ENCODE data around the gene LBHD1. TPM values are rescaled to one million over a fixed set of nuclear protein-coding genes. Genes with fewer than 3 reads are reported as not detected.

Gene LBHD1
- total and polyA plus RNA-seq, 2 of the 4 experiments (the other 2 are of a cell fraction), result 1.6 to 4.0 TPM

GRCh38 chr11:62680825-62681240 is 8.8 kb upstream of the LBHD1 start:
- H2BK15ac ChIP-seq (ENCODE audit: low read depth, low read length), result no peak overlapping the region
- no CpG with 5 or more reads among the region's 4 CpGs for WGBS, 2 experiments (ENCODE audit: extremely low coverage in 2 of 2, insufficient read length in 1 of 2)
- peak overlapping the region; percentile 92 for H2AK9ac ChIP-seq (replicated peaks; ENCODE audit: low read depth, low read length, poor library complexity)
- H3K36me3 ChIP-seq (ENCODE audit: control insufficient read depth, insufficient read depth, low read length), result peaks cover 15% of the 10 kb centered on the region
- no peak overlapping the region for H3K23ac ChIP-seq (ENCODE audit: low read depth, low read length)
- H3K79me1 ChIP-seq (ENCODE audit: low read depth in 1 of 2, low read length in 2 of 2), result peaks cover 5 to 23% of the 10 kb centered on the region in 2 experiments; a peak in 3 of 4 replicates
- ATAC-seq (ENCODE audit: low read depth) (peak; percentile 93), DNase-seq (peak; percentile 87)
- no peak overlapping the region for H2AK5ac ChIP-seq (ENCODE audit: low read depth, low read length)
- H3K9ac ChIP-seq (ENCODE audit: low read depth, low read length), result no peak overlapping the region
- peaks cover 8% of the 10 kb centered on the region for H3K4me1 ChIP-seq (ENCODE audit: control insufficient read depth, insufficient read depth, low read length)
- in situ Hi-C loops (cut with MboI; ENCODE audit: low sequenced_read_pairs), result no loop called here
- H2BK5ac ChIP-seq (ENCODE audit: low read depth, low read length, poor library complexity, severe bottlenecking), result peak overlapping the region; percentile 40
- no peak overlapping the region for H3K4me3 ChIP-seq (ENCODE audit: insufficient read depth, low read depth, low read length)
- H3K9me3 ChIP-seq (ENCODE audit: control insufficient read depth, insufficient read depth, low read length), result no peaks in the 10 kb centered on the region
- peak overlapping the region; percentile 31; the same call in 1 of the 2 replicates for H3K4ac ChIP-seq (ENCODE audit: low read depth, low read length)
- peaks cover 4% of the 10 kb centered on the region; the same call in 1 of the 2 replicates for H3K9me1 ChIP-seq (ENCODE audit: insufficient read depth, low read length)
- dilution Hi-C loops (cut with HindIII; ENCODE audit: low sequenced_read_pairs, unreplicated experiment), result no loop called here
- no peak overlapping the region for H3K18ac ChIP-seq (ENCODE audit: low read depth, low read length)
- no peak overlapping the region for H3K56ac ChIP-seq (ENCODE audit: extremely low read depth, insufficient read depth, low read length)
- H4K5ac ChIP-seq (ENCODE audit: low read depth, low read length), result peak overlapping the region; percentile 59; the same call in 1 of the 2 replicates
- peak overlapping the region; percentile 12; the same call in 1 of the 2 replicates for H3K27ac ChIP-seq (ENCODE audit: insufficient read depth, low read length)
- no peak overlapping the region for H3K4me2 ChIP-seq (ENCODE audit: low read depth, low read length)
- peak overlapping the region; percentile 20; the same call in 1 of the 2 replicates for H2BK120ac ChIP-seq (ENCODE audit: low read depth, low read length)
- no peaks in the 10 kb centered on the region for H3K27me3 ChIP-seq (ENCODE audit: control insufficient read depth, insufficient read depth, low read length)
- no TSS peak for BruUV-seq (replicated peaks)
- ChIA-PET POLR2A (ENCODE audit: unreplicated experiment) (interaction anchor here (0.8 to 1.6 kb wide), 6 partner anchors 8 to 28 kb away, joined by 3 to 10 read pairs (median 4); partner anchors contain the start of genes C11orf98, CSKMT, INTS5 and LBHD1), CTCF (interaction anchor here (0.7 to 2.0 kb wide), 7 partner anchors 9 to 286 kb away, joined by 3 to 11 read pairs (median 5); partner anchors contain the start of gene LRRN4CL)
- H4K8ac ChIP-seq (ENCODE audit: low read depth in 2 of 2, low read length in 2 of 2), result peak overlapping the region in 1 of 2 experiments; percentile 54; a peak in 2 of 4 replicates
- H3K14ac ChIP-seq (replicated peaks; ENCODE audit: low read depth, low read length), result no peak overlapping the region
- peak overlapping the region; percentile 66 for H4K91ac ChIP-seq (ENCODE audit: insufficient read depth, low read depth, low read length)
- no peaks in the 10 kb centered on the region for H4K20me1 ChIP-seq (ENCODE audit: insufficient read depth, low read length)
- H2AFZ ChIP-seq (replicated peaks; ENCODE audit: low read length, poor library complexity), result peak overlapping the region; percentile 87
- TF ChIP-seq CEBPB (IDR thresholded peaks at IDR 0.05; ENCODE audit: low read depth, low read length) (peak; percentile 54; the same call in 1 of the 2 replicates), CTCF (conservative IDR thresholded peaks at IDR 0.05; ENCODE audit: low read depth, low read length) (peak; percentile 65), CHD1 (IDR thresholded peaks at IDR 0.05; ENCODE audit: low read depth, low read length) (no peak), SMC3 (IDR thresholded peaks at IDR 0.05; ENCODE audit: low read depth, low read length) (peak; percentile 43), RAD21 (IDR thresholded peaks at IDR 0.05; ENCODE audit: low read length) (peak; percentile 61)
- intact Hi-C loops (cut with micrococcal nuclease), result loop anchor here (2.0 kb wide), 1 partner anchor 14 kb away; no protein-coding TSS in a partner anchor
- 0 out of 2 replicates have a peak overlapping the region, but pooled peaks have one; percentile 26 for H2BK20ac ChIP-seq (ENCODE audit: low read depth, low read length)
